ENCODE measurements around the gene HEATR9. TPM values are rescaled to one million over a fixed set of nuclear protein-coding genes. Genes with fewer than 3 reads are reported as not detected.

The HEATR9 gene
- total and polyA plus RNA-seq, 12 donors: not detected

DNA sequence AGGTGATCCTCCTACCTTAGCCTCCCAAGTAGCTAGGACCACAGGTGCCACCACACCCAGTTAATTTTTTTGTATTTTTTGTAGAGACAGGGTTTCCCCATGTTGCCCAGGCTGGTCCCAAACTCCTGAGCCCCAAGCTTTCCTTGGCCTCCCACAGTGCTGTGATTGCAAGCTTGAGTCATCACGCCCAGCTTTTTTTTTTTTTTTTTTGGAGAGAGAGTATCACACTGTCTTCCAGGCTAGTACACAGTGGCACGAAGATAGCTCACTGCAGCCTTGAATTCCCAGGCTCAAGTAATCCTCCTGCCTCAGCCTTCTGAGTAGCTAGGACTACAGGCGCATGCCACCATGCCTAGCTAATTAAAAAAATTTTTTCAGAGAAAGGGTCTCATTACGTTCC lies 27.2 kb downstream of the HEATR9 start:
- Histone ChIP-seq H3K4me1 (no peaks in the 10 kb centered on the region), H3K27me3 (no peaks in the 10 kb centered on the region), H3K36me3 (peaks cover 0 to 100% (median 86%) of the 10 kb centered on the region in 9 donors), H3K9me3 (no peaks in the 10 kb centered on the region), H3K4me3 (no peak overlapping the region), H3K27ac (no peak overlapping the region)
- ATAC-seq (no peak), DNase-seq (no peak)
- WGBS, 2 donors: 80 to 81% methylated on average over 4 of the region's 4 CpGs
- TF ChIP-seq, protein P1, sequence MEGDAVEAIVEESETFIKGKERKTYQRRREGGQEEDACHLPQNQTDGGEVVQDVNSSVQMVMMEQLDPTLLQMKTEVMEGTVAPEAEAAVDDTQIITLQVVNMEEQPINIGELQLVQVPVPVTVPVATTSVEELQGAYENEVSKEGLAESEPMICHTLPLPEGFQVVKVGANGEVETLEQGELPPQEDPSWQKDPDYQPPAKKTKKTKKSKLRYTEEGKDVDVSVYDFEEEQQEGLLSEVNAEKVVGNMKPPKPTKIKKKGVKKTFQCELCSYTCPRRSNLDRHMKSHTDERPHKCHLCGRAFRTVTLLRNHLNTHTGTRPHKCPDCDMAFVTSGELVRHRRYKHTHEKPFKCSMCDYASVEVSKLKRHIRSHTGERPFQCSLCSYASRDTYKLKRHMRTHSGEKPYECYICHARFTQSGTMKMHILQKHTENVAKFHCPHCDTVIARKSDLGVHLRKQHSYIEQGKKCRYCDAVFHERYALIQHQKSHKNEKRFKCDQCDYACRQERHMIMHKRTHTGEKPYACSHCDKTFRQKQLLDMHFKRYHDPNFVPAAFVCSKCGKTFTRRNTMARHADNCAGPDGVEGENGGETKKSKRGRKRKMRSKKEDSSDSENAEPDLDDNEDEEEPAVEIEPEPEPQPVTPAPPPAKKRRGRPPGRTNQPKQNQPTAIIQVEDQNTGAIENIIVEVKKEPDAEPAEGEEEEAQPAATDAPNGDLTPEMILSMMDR (IDR thresholded peaks at IDR 0.05): no peak
- intact Hi-C loops (cut with DNase I): no loop called here

DNA sequence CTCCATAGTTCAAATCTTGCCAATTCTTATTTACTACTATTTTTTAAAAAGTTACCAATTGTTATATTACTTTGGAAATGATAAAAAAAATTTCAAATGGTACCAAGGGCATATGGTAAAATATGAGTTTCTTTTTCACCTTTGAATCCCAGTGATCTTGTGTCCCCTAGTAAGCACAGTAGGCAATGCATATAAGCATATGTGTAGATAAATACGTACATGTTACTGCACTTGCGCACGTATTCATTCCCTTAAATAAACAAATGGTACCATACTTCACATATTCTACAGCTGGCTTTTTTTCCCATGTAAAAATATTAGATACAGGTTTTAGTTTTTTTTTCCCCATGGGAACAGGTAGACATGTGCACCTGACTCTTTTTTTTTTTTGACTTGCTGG lies 27.6 kb downstream of the HEATR9 start:
- Histone ChIP-seq H3K27me3 (no peaks in the 10 kb centered on the region), H3K36me3 (peaks cover 0 to 100% (median 86%) of the 10 kb centered on the region in 9 donors), H3K4me3 (no peak overlapping the region), H3K27ac (no peak overlapping the region), H3K9me3 (no peaks in the 10 kb centered on the region), H3K4me1 (no peaks in the 10 kb centered on the region)
- 78 to 98% methylated on average over 3 of the region's 3 CpGs for WGBS, 2 donors
- no peak for DNase-seq
- intact Hi-C loops (cut with DNase I): no loop called here
- ATAC-seq: no peak
- TF ChIP-seq, protein P1 (IDR thresholded peaks at IDR 0.05): no peak

DNA sequence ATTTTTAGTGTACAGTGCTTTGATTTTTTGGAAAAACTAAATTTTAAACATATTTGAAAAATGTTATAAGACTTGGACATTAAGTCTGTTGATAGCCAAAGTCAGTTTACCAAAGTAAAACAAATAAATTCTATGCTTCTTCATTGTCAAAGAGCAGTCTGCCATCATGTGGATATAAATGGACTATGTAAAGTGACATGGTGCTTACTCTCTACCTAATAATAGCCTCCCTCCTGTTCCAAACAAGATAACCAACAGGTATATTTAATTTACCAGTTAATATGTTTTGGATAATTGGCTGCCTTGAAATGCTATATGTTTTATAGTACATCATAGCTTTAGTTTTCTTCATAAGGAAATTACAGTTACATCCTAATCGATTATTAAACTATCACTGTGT lies 43.5 kb downstream of the HEATR9 start:
- no peaks in the 10 kb centered on the region for H3K27me3 ChIP-seq
- peak in 1 of 8 donors; percentile 50 for ATAC-seq
- H3K36me3 ChIP-seq: peaks cover 0 to 100% (median 53%) of the 10 kb centered on the region in 9 donors
- H3K9me3 ChIP-seq: no peaks in the 10 kb centered on the region
- peak overlapping the region in 1 of 10 donors; percentile 6 for H3K27ac ChIP-seq
- H3K4me1 ChIP-seq: peaks cover 0 to 4% (median 0%) of the 10 kb centered on the region in 9 donors
- no peak overlapping the region for H3K4me3 ChIP-seq
- TF ChIP-seq, protein P1 (IDR thresholded peaks at IDR 0.05): no peak
- 98 to 100% methylated on average over 1 of the region's 1 CpG for WGBS, 2 donors
- intact Hi-C loops (cut with DNase I): no loop called here
- no peak for DNase-seq

DNA sequence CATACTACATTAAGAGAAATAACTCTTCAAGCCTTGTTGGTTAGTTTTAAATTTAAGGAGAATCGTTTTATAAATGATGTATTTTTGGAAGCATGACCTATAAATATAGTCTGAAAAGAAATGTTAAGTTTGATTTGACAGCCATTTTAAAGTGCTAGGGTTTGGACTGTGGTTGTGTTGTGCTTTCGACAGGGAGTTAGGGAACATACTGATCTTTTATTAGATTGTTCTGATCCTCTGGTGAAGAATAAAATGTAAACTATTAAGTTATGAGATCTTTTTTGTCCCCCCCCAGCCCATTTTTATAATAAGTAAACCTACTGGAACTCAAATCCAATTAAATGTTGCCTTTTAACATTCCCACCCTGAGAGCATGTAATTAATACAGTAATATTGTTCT lies 47.4 kb downstream of the HEATR9 start:
- Histone ChIP-seq H3K4me3 (no peak overlapping the region), H3K36me3 (peaks cover 0 to 99% (median 53%) of the 10 kb centered on the region in 9 donors), H3K9me3 (no peaks in the 10 kb centered on the region), H3K27ac (no peak overlapping the region), H3K27me3 (no peaks in the 10 kb centered on the region), H3K4me1 (peaks cover 0 to 20% (median 5%) of the 10 kb centered on the region in 9 donors)
- TF ChIP-seq, protein P1 (IDR thresholded peaks at IDR 0.05): no peak
- no peak for DNase-seq
- ATAC-seq: no peak
- intact Hi-C loops (cut with DNase I): no loop called here
- 83 to 87% methylated on average over 2 of the region's 2 CpGs for WGBS, 2 donors
